Natural killer cell (primary cell): ENCODE measurements around the gene GBX2. TPM values are rescaled to one million over a fixed set of nuclear protein-coding genes. Genes with fewer than 3 reads are reported as not detected.

ENCODE experiments used
- ATAC-seq, 3 donors: fragments of 150-1000 bp in 2 of 3; fragments of 200-7000 bp in 1 of 3; cut with Tn5 transposase; 1 replicate in 1 of 3; 2 replicates in 2 of 3; pipeline ENCODE4 v1.10.0; 2021; ENCODE audit warnings: mild to moderate bottlenecking in 2 of 3, moderate library complexity in 2 of 3
- DNase-seq, 2 donors: peaks; one replicate each; pipeline versions ENCODE4 v3.0.0 to v3.0.0-alpha.2; 2013 to 2021; ENCODE audit warnings: mixed read lengths in 1 of 2
- H3K27ac ChIP-seq: one replicate; pipeline ENCODE4 v1.5.1; 2013; ENCODE audit warnings: mild to moderate bottlenecking, low read length
- H3K27me3 ChIP-seq: one replicate; pipeline ENCODE4 v1.6.1; 2013; ENCODE audit warnings: low read length; ENCODE audit not compliant: control insufficient read depth, insufficient read depth
- H3K36me3 ChIP-seq: one replicate; pipeline ENCODE4 v1.6.1; 2013; ENCODE audit warnings: low read length; ENCODE audit not compliant: control insufficient read depth, insufficient read depth
- H3K4me1 ChIP-seq: one replicate; pipeline ENCODE4 v1.6.1; 2013; ENCODE audit warnings: low read length; ENCODE audit not compliant: control insufficient read depth, insufficient read depth
- H3K4me3 ChIP-seq: one replicate; pipeline ENCODE4 v1.5.1; 2013; ENCODE audit warnings: low read length
- H3K9me3 ChIP-seq: one replicate; pipeline ENCODE4 v1.6.1; 2013; ENCODE audit warnings: low read length; ENCODE audit not compliant: control insufficient read depth, insufficient read depth
- H3K27ac Mint-ChIP-seq, 2 donors: one replicate each; pipeline ENCODE4 v1.8.0; 2022; ENCODE audit warnings: mild to moderate bottlenecking in 2 of 2, mixed read lengths in 2 of 2, moderate library complexity in 1 of 2
- H3K27me3 Mint-ChIP-seq, 2 donors: one replicate each; pipeline ENCODE4 v1.8.0; 2022; ENCODE audit warnings: low read depth in 2 of 2, mixed read lengths in 2 of 2
- H3K36me3 Mint-ChIP-seq: one replicate; pipeline ENCODE4 v1.8.0; 2022; ENCODE audit warnings: mixed read lengths
- H3K4me1 Mint-ChIP-seq, 2 donors: one replicate each; pipeline ENCODE4 v1.8.0; 2022; ENCODE audit warnings: mixed read lengths in 2 of 2
- H3K4me3 Mint-ChIP-seq: one replicate; pipeline ENCODE4 v1.8.0; 2022; ENCODE audit warnings: mild to moderate bottlenecking, moderate library complexity, mixed read lengths
- H3K9me3 Mint-ChIP-seq, 2 donors: one replicate each; pipeline ENCODE4 v1.8.0; 2022; ENCODE audit warnings: mixed read lengths in 2 of 2
- WGBS: methylation state at CpG from one replicate; pipeline ENCODE4 v1.1.7; 2013; ENCODE audit warnings: missing lambda C conversion rate; ENCODE audit not compliant: insufficient coverage; 5-methylcytosine and 5-hydroxymethylcytosine counted together
- intact Hi-C: fragments of 100-400 bp; cut with micrococcal nuclease; formaldehyde crosslinking; loops from one replicate; pipeline ENCODE4 v1.14.2; 2022
- total RNA-seq, 4 donors: library from RNA; stranded (reverse); fragments of 120-200 nt in 1 of 4; gene quantifications; one replicate each; pipeline versions ENCODE4 v1.2.3 to v1.2.4, GENCODE V29; 2013 to 2022
- TF ChIP-seq, protein P1 (sequence below): fragments of 200-600 bp; IDR thresholded peaks from one replicate; pipeline ENCODE4 v1.8.0; 2022; ENCODE audit warnings: antibody characterized with exemption

The GBX2 gene
- total RNA-seq, 3 donors from 2014 or later (not counting 1 experiment from before 2014, with no cell fraction given) = not detected

DNA sequence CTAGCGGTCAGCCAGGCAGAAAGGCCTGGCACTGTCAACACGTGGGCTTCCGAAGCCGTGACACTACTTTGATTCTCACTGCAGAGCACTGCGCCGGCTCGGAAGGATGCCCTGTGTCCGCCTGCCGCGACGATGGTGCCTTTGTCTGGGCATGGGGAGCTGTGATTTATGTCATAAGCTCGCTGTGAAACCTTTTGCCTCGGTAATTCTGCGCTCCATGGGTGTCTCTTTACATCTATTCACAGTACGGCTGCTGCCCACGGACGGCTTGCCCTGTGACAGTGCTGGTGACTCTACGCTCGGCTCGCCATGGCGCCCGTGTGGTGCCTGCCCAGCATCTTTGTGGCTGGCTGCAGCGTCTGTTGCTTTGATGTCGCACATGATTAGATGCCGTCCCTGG is 43.1 kb upstream of the GBX2 start:
- Mint-ChIP-seq H3K27me3 (peaks cover 20 to 37% of the 10 kb centered on the region in 2 donors), H3K4me3 (no peak overlapping the region), H3K4me1 (no peaks in the 10 kb centered on the region), H3K36me3 (no peaks in the 10 kb centered on the region), H3K9me3 (no peaks in the 10 kb centered on the region), H3K27ac (no peak overlapping the region)
- no peak for ATAC-seq
- H3K9me3 ChIP-seq = no peaks in the 10 kb centered on the region
- intact Hi-C loops = no loop called here
- H3K4me3 ChIP-seq = no peak overlapping the region
- H3K36me3 ChIP-seq = no peaks in the 10 kb centered on the region
- no peaks in the 10 kb centered on the region for H3K4me1 ChIP-seq
- WGBS = 92% methylated on average over 25 of the region's 25 CpGs
- no peaks in the 10 kb centered on the region for H3K27me3 ChIP-seq
- no peak overlapping the region for H3K27ac ChIP-seq
- TF ChIP-seq, protein P1, sequence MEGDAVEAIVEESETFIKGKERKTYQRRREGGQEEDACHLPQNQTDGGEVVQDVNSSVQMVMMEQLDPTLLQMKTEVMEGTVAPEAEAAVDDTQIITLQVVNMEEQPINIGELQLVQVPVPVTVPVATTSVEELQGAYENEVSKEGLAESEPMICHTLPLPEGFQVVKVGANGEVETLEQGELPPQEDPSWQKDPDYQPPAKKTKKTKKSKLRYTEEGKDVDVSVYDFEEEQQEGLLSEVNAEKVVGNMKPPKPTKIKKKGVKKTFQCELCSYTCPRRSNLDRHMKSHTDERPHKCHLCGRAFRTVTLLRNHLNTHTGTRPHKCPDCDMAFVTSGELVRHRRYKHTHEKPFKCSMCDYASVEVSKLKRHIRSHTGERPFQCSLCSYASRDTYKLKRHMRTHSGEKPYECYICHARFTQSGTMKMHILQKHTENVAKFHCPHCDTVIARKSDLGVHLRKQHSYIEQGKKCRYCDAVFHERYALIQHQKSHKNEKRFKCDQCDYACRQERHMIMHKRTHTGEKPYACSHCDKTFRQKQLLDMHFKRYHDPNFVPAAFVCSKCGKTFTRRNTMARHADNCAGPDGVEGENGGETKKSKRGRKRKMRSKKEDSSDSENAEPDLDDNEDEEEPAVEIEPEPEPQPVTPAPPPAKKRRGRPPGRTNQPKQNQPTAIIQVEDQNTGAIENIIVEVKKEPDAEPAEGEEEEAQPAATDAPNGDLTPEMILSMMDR = no peak
- no peak for DNase-seq

DNA sequence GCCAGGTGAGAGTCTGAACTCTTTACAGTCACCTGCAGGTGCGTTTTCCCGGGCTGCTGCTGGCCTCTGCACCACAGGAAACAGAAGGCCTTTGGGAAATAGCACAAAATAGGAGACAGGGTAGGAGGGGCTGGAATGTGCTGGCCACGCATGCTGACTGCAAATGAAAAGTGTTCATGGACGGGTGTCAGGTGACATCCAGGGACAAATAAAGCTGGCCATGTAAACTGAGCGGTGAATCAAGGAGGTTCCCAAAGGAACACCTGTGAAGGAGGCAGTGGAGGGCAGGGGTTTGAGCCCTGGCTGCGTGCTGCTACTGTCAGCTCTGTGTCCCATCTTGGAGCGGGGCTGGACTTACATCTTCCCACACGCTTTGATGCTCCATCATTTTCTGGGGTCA is 42.4 kb upstream of the GBX2 start:
- WGBS = 82% methylated on average over 8 of the region's 8 CpGs
- no peaks in the 10 kb centered on the region for H3K9me3 Mint-ChIP-seq

DNA sequence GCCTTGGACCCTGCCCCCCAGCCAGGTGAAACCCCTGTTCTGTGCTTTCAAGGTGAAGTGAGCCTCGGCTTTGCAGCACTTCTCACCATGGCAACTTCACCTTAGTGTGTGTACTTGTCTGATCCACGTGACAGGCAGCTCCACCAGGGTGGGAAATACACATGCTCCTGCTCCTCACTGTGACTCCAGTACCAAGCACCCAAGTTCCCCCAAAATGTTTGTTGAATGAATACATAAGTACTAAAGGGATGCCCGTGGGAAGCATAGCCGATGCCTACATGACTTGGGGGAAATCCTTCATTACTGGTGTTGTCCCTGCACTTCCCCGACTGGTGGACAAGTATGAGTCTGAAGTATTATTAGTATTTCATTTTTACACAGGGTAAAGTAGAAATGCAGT is 41.8 kb upstream of the GBX2 start:
- H3K4me3 Mint-ChIP-seq = no peak overlapping the region
- H3K9me3 ChIP-seq = no peaks in the 10 kb centered on the region
- DNase-seq (no peak), ATAC-seq (no peak)
- intact Hi-C loops = no loop called here
- no peaks in the 10 kb centered on the region for H3K36me3 Mint-ChIP-seq
- no peaks in the 10 kb centered on the region for H3K36me3 ChIP-seq
- TF ChIP-seq, protein P1 = no peak
- H3K4me1 ChIP-seq = no peaks in the 10 kb centered on the region
- 85% methylated on average over 4 of the region's 5 CpGs for WGBS
- H3K27ac Mint-ChIP-seq = no peak overlapping the region
- no peak overlapping the region for H3K27ac ChIP-seq
- no peak overlapping the region for H3K4me3 ChIP-seq
- no peaks in the 10 kb centered on the region for H3K9me3 Mint-ChIP-seq
- H3K27me3 Mint-ChIP-seq = peaks cover 12 to 33% of the 10 kb centered on the region in 2 donors
- H3K27me3 ChIP-seq = no peaks in the 10 kb centered on the region
- no peaks in the 10 kb centered on the region for H3K4me1 Mint-ChIP-seq

More for the DNA sequence above, 42.4 kb upstream of the GBX2 start:
- no peaks in the 10 kb centered on the region for H3K4me1 ChIP-seq
- H3K4me3 ChIP-seq = no peak overlapping the region
- H3K27me3 ChIP-seq = no peaks in the 10 kb centered on the region
- no peaks in the 10 kb centered on the region for H3K36me3 ChIP-seq
- Mint-ChIP-seq H3K27me3 (peaks cover 13 to 33% of the 10 kb centered on the region in 2 donors), H3K4me3 (no peak overlapping the region), H3K27ac (no peak overlapping the region), H3K4me1 (no peaks in the 10 kb centered on the region), H3K36me3 (no peaks in the 10 kb centered on the region)
- H3K27ac ChIP-seq = no peak overlapping the region
- no peaks in the 10 kb centered on the region for H3K9me3 ChIP-seq
- TF ChIP-seq, protein P1 = no peak
- DNase-seq = no peak
- no peak for ATAC-seq
- intact Hi-C loops = no loop called here

DNA sequence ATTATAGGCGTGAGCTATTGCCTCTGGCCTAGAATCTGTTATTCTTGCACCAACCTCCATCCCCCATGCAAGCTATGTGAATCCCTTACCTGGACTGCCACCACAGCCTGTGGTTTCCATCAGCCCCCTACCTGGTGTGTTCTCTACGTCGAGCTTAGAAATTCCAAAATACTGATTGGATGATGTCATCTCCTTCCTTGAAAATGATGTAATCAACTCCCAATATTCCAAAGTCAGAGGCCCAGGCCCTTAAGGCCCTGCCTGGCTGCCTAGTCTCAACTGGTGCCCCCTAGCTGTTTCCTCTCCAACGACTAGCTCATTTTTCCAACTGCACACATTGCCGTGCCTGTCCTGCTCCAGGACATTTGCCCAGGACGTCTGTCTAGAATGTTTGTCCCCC is 41.3 kb upstream of the GBX2 start:
- Mint-ChIP-seq H3K27ac (no peak overlapping the region), H3K4me1 (no peaks in the 10 kb centered on the region), H3K9me3 (no peaks in the 10 kb centered on the region), H3K27me3 (peaks cover 12 to 33% of the 10 kb centered on the region in 2 donors), H3K36me3 (no peaks in the 10 kb centered on the region), H3K4me3 (no peak overlapping the region)
- no peak for ATAC-seq
- TF ChIP-seq, protein P1 = no peak
- WGBS = 82% methylated on average over 6 of the region's 6 CpGs
- no peak overlapping the region for H3K27ac ChIP-seq
- no peaks in the 10 kb centered on the region for H3K36me3 ChIP-seq
- H3K9me3 ChIP-seq = no peaks in the 10 kb centered on the region
- no peaks in the 10 kb centered on the region for H3K27me3 ChIP-seq
- DNase-seq = no peak
- no peak overlapping the region for H3K4me3 ChIP-seq
- intact Hi-C loops = no loop called here
- H3K4me1 ChIP-seq = no peaks in the 10 kb centered on the region
